ENCODE measurements around the gene ACAT1. TPM values are rescaled to one million over a fixed set of nuclear protein-coding genes. Genes with fewer than 3 reads are reported as not detected.

Gene ACAT1
- total and polyA plus RNA-seq, 2 of the 8 experiments (the other 6 are each of a cell fraction or from before 2014, with no cell fraction given), result 30.4 to 30.9 TPM

GRCh38 chr11:108193725-108194124, 72.4 kb downstream of the ACAT1 start (continued):
- no peak for TF ChIP-seq ATF3 (IDR thresholded peaks at IDR 0.05; ENCODE audit: insufficient read depth, low read depth, low read length)
- no peak for TF ChIP-seq ZNF274 (IDR thresholded peaks at IDR 0.05; ENCODE audit: borderline replicate concordance, extremely low read depth, low read length)

All from H1 (cell line).